ENCODE measurements around the gene HSPA4L.
A peak's percentile ranks its signal among the peaks of the same experiment; 100 is the strongest.

The HSPA4L gene

DNA sequence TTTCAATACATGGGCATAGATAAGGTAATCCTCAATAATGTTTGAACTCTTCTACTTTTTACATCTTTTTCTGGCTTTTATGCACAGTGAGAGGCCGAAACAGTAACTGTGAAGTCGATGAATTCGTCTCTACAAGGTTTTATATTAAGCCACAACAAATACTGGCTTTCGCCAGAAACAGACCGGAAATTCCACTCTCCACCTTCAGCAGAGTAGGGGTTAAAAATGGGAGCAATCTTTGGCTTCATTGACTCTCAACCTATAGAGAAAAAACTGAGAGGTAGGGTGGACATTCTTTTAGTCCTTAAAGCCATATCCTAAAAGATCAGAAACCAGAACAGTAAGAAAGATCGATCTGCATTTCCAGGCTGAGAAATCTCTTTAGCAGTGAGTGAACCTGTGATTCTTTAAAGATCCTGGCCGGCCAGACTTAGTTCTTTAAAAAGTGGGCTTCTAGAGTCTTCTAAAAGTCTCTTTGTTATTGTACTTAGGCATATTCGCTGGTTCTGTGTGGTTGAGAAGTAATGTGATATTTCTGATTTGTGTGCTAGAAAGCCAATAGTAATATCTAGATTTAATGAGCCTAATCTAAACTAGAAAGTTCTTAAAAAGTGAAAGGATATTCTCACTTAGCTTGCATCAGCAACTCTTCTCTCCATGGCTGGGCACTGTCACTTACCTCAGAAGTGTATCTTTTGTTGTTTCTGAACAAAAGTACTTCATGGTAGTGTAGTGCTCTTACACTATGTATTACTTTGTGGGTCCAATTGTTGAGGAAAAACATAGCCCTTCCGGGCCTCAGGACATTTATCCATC, 2.0 kb downstream of the HSPA4L start:
- Histone ChIP-seq H3K27me3 (ENCODE audit: insufficient read depth, low read depth, severe bottlenecking) (no peaks in the 10 kb centered on the region), H3K4me3 (ENCODE audit: low read depth, low read length) (peak overlapping the region; percentile 58), H3K27ac (peak overlapping the region; percentile 90), H3K36me3 (peaks cover 13% of the 10 kb centered on the region), H3K9me3 (ENCODE audit: severe bottlenecking) (no peaks in the 10 kb centered on the region)
- DNase-seq = no peak
- TF ChIP-seq, protein P1, sequence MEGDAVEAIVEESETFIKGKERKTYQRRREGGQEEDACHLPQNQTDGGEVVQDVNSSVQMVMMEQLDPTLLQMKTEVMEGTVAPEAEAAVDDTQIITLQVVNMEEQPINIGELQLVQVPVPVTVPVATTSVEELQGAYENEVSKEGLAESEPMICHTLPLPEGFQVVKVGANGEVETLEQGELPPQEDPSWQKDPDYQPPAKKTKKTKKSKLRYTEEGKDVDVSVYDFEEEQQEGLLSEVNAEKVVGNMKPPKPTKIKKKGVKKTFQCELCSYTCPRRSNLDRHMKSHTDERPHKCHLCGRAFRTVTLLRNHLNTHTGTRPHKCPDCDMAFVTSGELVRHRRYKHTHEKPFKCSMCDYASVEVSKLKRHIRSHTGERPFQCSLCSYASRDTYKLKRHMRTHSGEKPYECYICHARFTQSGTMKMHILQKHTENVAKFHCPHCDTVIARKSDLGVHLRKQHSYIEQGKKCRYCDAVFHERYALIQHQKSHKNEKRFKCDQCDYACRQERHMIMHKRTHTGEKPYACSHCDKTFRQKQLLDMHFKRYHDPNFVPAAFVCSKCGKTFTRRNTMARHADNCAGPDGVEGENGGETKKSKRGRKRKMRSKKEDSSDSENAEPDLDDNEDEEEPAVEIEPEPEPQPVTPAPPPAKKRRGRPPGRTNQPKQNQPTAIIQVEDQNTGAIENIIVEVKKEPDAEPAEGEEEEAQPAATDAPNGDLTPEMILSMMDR (IDR thresholded peaks at IDR 0.05; ENCODE audit: low read depth, low read length) = no peak

- H3K36me3 ChIP-seq = peaks cover 8% of the 10 kb centered on the region
- no peak for DNase-seq
- no peak overlapping the region for H3K4me3 ChIP-seq (ENCODE audit: low read depth, low read length)
- H3K9me3 ChIP-seq (ENCODE audit: severe bottlenecking) = no peaks in the 10 kb centered on the region
- no peaks in the 10 kb centered on the region for H3K27me3 ChIP-seq (ENCODE audit: insufficient read depth, low read depth, severe bottlenecking)
- H3K27ac ChIP-seq = no peak overlapping the region
- TF ChIP-seq, protein P1 (IDR thresholded peaks at IDR 0.05; ENCODE audit: low read depth, low read length) = peak; percentile 55
These were observed 6.4 kb downstream of the HSPA4L start for GRCh38 chr4:127788517-127788916.

- Histone ChIP-seq H3K9me3 (ENCODE audit: severe bottlenecking) (no peaks in the 10 kb centered on the region), H3K4me3 (ENCODE audit: low read depth, low read length) (no peak overlapping the region), H3K36me3 (peaks cover 2% of the 10 kb centered on the region), H3K27me3 (ENCODE audit: insufficient read depth, low read depth, severe bottlenecking) (no peaks in the 10 kb centered on the region), H3K27ac (no peak overlapping the region)
- no peak for DNase-seq
- TF ChIP-seq, protein P1 (IDR thresholded peaks at IDR 0.05; ENCODE audit: low read depth, low read length) = no peak
These were observed 9.3 kb downstream of the HSPA4L start for GRCh38 chr4:127791391-127791790.

GRCh38 chr4:127793528-127793927, 11.4 kb downstream of the HSPA4L start:
- H3K27ac ChIP-seq = no peak overlapping the region
- H3K36me3 ChIP-seq = peaks cover 17% of the 10 kb centered on the region
- TF ChIP-seq, protein P1 (IDR thresholded peaks at IDR 0.05; ENCODE audit: low read depth, low read length) = no peak
- no peak overlapping the region for H3K4me3 ChIP-seq (ENCODE audit: low read depth, low read length)
- no peaks in the 10 kb centered on the region for H3K27me3 ChIP-seq (ENCODE audit: insufficient read depth, low read depth, severe bottlenecking)
- no peaks in the 10 kb centered on the region for H3K9me3 ChIP-seq (ENCODE audit: severe bottlenecking)
- DNase-seq = no peak

DNA sequence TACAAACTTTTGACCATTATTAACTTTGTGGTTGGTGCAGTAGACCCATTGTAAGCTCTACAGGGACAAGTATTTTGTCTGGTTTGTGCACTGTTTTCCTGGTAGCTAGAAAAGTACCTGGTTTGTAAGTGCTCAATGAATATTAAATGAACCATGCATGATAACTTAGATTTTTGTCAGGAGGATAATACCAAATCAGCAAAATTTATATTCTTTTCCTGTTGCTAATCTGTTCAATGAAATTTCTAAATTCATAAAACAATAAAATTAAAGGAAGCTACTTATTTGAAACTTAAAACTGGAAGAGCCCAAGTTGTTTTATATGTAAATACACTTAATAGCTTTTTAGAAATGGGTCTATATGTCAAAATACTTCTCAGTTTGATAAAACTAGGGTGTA, 17.6 kb downstream of the HSPA4L start:
- no peak for DNase-seq
- peaks cover 55% of the 10 kb centered on the region for H3K36me3 ChIP-seq
- H3K4me3 ChIP-seq (ENCODE audit: low read depth, low read length) = no peak overlapping the region
- no peaks in the 10 kb centered on the region for H3K27me3 ChIP-seq (ENCODE audit: insufficient read depth, low read depth, severe bottlenecking)
- no peak overlapping the region for H3K27ac ChIP-seq
- TF ChIP-seq, protein P1 (IDR thresholded peaks at IDR 0.05; ENCODE audit: low read depth, low read length) = no peak
- H3K9me3 ChIP-seq (ENCODE audit: severe bottlenecking) = no peaks in the 10 kb centered on the region
